Calu3 (cell line): Measurements from ENCODE around the gene CDK6. TPM values are rescaled to one million over a fixed set of nuclear protein-coding genes. Genes with fewer than 3 reads are reported as not detected.

Experiments
- BruUV-seq: library from RNA; stranded (reverse); fragments of 400-500 nt; replicated peaks from 2 replicates; lab custom pipeline; 2021; lab: Mats Ljungman, UMichigan
- CTCF ChIA-PET: fragments of 300-600 bp; sonication (Branson Sonifier 250); formaldehyde crosslinking; loops from one replicate; lab custom pipeline; 2022; ENCODE audit warnings: antibody characterized with exemption; lab: Charles Lee
- DNase-seq: peaks from one replicate; pipeline ENCODE4 v3.0.0; 2022
- H3K27ac Mint-ChIP-seq: one replicate; pipeline ENCODE4 v1.8.0; 2022; ENCODE audit warnings: mixed read lengths; ENCODE audit not compliant: unreplicated experiment
- H3K27me3 Mint-ChIP-seq: one replicate; pipeline ENCODE4 v1.8.0; 2022; ENCODE audit warnings: mixed read lengths; ENCODE audit not compliant: unreplicated experiment
- H3K36me3 Mint-ChIP-seq: one replicate; pipeline ENCODE4 v1.8.0; 2022; ENCODE audit warnings: mild to moderate bottlenecking, moderate library complexity, mixed read lengths; ENCODE audit not compliant: insufficient read depth, unreplicated experiment
- H3K4me1 Mint-ChIP-seq: one replicate; pipeline ENCODE4 v1.8.0; 2022; ENCODE audit warnings: mild to moderate bottlenecking, low read depth, mixed read lengths; ENCODE audit not compliant: unreplicated experiment
- H3K4me3 Mint-ChIP-seq: one replicate; pipeline ENCODE4 v1.8.0; 2022; ENCODE audit warnings: mild to moderate bottlenecking, low read depth, moderate library complexity, mixed read lengths; ENCODE audit not compliant: unreplicated experiment
- H3K9me3 Mint-ChIP-seq: one replicate; pipeline ENCODE4 v1.8.0; 2022; ENCODE audit warnings: low read depth, mixed read lengths; ENCODE audit not compliant: unreplicated experiment
- CTCF ChIP-seq: fragments of 200-600 bp; IDR thresholded peaks from one replicate; pipeline ENCODE4 v1.8.0; 2022; ENCODE audit warnings: antibody characterized with exemption; ENCODE audit not compliant: unreplicated experiment
- intact Hi-C: fragments of 100-400 bp; cut with micrococcal nuclease; formaldehyde crosslinking; loops from one replicate; pipeline ENCODE4 v1.10.0; 2022; ENCODE audit not compliant: unreplicated experiment
- total RNA-seq: library from RNA; stranded (reverse); gene quantifications from 2 replicates; pipeline ENCODE4 v1.2.3, GENCODE V29; 2022

Gene CDK6
- total RNA-seq, 1 experiment from 2014 or later = 87.9 TPM

GRCh38 chr7:92678291-92678920 is 158.0 kb downstream of the CDK6 start:
- BruUV-seq = no TSS peak
- no peak for DNase-seq
- H3K27ac Mint-ChIP-seq = no peak overlapping the region
- H3K27me3 Mint-ChIP-seq = no peaks in the 10 kb centered on the region
- H3K36me3 Mint-ChIP-seq = no peaks in the 10 kb centered on the region
- no peak for TF ChIP-seq CTCF
- H3K4me1 Mint-ChIP-seq = peaks cover 29% of the 10 kb centered on the region
- no peaks in the 10 kb centered on the region for H3K9me3 Mint-ChIP-seq
- H3K4me3 Mint-ChIP-seq = no peak overlapping the region
- CTCF ChIA-PET = no interaction called here
- intact Hi-C loops = no loop called here

- TF ChIP-seq CTCF = no peak
- Mint-ChIP-seq H3K27ac (no peak overlapping the region), H3K4me3 (no peak overlapping the region), H3K9me3 (no peaks in the 10 kb centered on the region), H3K27me3 (no peaks in the 10 kb centered on the region), H3K36me3 (peaks cover 18% of the 10 kb centered on the region), H3K4me1 (peaks cover 14% of the 10 kb centered on the region)
- DNase-seq = no peak
- CTCF ChIA-PET = interaction anchor here (0.6 kb wide), 1 partner anchor 184 kb away, joined by 3 read pairs; no protein-coding TSS in a partner anchor
- BruUV-seq = no TSS peak
- intact Hi-C loops = no loop called here
Observed at GRCh38 chr7:92674379-92674778, 162.0 kb downstream of the CDK6 start.

- no peak for TF ChIP-seq CTCF
- CTCF ChIA-PET = no interaction called here
- BruUV-seq = no TSS peak
- peaks cover 18% of the 10 kb centered on the region for H3K36me3 Mint-ChIP-seq
- no peak for DNase-seq
- peaks cover 14% of the 10 kb centered on the region for H3K4me1 Mint-ChIP-seq
- intact Hi-C loops = no loop called here
- H3K9me3 Mint-ChIP-seq = no peaks in the 10 kb centered on the region
- H3K27me3 Mint-ChIP-seq = no peaks in the 10 kb centered on the region
- H3K27ac Mint-ChIP-seq = no peak overlapping the region
- H3K4me3 Mint-ChIP-seq = no peak overlapping the region
Observed at GRCh38 chr7:92671505-92672169, 164.7 kb downstream of the CDK6 start.

- intact Hi-C loops = no loop called here
- Mint-ChIP-seq H3K27me3 (no peaks in the 10 kb centered on the region), H3K27ac (no peak overlapping the region), H3K4me3 (no peak overlapping the region), H3K9me3 (no peaks in the 10 kb centered on the region), H3K4me1 (peaks cover 14% of the 10 kb centered on the region), H3K36me3 (peaks cover 22% of the 10 kb centered on the region)
- no peak for TF ChIP-seq CTCF
- DNase-seq = no peak
- CTCF ChIA-PET = interaction anchor here (0.6 kb wide), 1 partner anchor 500 kb away, joined by 3 read pairs; no protein-coding TSS in a partner anchor
- TSS peak; percentile 9 for BruUV-seq
Observed at GRCh38 chr7:92670204-92670851, 166.0 kb downstream of the CDK6 start.
